SKM-1 treated with dmso at 0.1 percent for 144 hours (cell line): Measurements from ENCODE around the gene CEP19.

Source experiments
- DNase-seq: peaks from one replicate; lab custom pipeline; 2025; ENCODE audit not compliant: unreplicated experiment; lab: John Stamatoyannopoulos, UW

Gene CEP19

DNA sequence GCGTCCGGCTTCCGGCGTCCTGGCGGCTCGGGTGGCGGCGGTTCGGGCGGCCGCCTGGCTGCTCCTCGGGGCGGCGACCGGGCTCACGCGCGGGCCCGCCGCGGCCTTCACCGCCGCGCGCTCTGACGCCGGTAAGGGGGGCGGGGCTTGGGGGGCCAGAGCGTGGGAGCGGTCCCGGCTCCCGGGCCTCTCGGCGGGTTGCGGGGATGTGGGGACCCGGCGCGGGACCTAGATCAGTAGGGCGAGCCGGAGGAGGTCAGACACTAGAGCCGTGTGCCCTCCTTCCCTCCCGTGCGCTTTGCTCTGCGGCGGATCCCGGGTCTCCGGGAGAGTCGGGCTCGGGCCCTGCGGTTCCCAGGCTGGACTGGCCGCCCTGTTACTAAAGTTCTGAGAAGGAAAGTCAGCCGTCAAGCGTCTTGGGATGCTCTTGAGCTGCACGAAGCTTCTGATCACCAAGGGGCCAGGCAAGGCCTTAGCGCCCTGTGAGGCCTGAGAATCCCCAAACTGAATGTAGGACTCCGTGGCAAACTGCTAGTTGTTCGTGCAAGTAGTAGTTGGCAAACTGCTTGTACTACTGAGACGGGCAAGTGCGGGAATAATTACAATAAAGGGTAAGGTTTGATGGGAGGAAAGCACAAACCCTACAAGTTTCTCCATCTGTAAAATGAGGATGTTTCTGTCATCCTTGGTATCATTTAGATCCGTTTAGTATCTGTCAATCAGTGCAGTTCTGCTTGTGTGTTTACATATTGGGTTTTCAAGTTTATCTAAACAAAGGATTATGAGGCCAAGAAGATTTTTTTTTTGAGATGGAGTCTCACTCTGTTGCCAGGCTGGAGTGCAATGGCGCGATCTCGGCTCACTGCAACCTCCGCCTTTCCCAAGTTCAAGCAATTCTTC, 714 bp upstream of the CEP19 start:
- DNase-seq, result no peak

DNA sequence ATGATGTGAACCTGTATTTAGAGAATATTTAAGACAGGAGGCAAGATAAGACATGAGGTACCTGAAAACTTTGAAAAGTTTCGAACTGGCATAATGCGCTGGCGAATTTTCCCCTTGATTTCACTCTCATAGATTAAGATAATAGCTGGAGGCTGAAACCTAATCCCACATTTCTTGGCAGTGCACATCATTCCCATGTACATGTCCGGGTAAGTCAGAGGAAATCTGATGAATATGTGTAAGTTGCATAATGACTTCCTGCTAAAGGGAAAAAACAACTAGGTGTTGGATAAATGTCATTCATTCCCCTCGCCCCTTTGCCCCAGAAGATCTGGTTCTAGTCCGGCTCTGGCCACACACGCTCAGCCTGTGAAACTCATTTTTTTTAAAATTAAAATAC, 3.6 kb downstream of the CEP19 start:
- DNase-seq, result no peak

DNA sequence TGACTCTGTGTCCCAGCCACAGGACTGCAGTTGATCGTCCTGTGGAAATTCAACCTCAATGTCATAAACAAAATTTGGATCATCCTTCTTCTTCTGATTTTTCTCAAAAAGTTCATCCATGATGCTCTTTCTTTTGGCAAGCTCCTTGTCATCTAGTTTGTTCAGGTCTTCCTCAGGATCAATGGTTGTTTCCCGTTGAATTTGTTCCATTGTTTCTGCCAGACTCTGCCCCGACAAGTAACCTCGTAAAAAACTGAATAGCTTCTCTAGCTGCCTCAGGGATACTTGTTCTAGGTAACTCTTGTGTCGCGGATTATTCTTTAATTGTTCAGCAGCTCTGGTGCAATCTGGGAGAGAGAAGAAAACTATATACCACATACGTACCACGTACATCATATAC, 4.5 kb downstream of the CEP19 start:
- DNase-seq, result no peak

DNA sequence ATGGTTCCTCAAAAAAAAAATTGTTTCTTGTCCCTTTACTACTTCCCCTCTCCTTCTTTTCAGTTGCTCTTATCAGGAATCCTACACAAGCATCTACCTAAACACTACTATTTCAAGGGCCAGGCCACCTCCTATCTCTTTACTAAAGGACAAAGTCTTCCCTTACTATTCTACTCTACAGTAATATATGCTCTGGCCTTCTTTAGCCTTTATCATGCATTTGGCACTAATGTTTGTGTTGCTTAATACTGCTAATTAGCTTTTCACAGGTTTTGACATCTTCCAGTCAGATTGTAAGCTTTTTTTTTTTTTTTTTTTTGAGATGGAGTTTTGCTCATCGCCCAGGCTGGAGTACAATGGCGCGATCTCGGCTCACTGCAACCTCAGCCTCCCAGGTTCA, 5.3 kb downstream of the CEP19 start:
- no peak for DNase-seq

DNA sequence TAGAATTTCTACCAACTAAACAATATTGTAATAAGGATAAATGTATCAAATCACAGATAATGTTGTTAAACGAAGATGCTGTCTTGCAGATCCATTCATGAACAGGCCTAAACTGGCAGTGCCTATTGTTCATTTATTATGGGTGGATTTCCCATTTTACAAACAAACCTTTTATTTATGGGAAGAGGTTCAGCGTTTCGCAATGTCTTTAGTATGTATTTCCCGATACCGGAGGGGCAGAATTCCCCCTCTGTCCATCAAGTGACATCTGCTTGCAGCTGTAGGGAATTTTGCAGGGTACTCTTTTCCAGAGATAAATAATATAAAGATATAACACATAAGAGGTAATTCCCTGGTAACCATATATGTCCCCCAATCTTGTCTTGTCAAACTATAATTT, 5.7 kb downstream of the CEP19 start:
- no peak for DNase-seq

DNA sequence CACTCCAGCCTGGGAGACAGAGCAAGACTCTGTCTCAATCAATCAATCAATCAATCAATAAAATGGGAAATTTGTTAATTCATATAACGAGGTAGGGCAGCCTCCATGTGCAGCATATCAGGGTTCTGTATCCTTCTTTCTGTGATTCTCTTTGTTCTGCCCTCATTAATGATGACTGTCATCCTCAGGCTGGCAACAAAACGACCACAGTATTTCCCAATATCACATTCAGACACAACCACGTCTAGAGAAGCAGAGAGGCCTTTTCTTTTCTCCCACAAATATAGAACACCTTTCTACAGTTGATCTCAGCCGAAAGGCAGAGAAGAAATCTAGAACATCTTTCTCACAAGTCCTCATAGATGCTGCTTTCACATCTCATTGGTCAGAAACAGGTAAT, 11.2 kb downstream of the CEP19 start:
- peak; percentile 31 for DNase-seq

DNA sequence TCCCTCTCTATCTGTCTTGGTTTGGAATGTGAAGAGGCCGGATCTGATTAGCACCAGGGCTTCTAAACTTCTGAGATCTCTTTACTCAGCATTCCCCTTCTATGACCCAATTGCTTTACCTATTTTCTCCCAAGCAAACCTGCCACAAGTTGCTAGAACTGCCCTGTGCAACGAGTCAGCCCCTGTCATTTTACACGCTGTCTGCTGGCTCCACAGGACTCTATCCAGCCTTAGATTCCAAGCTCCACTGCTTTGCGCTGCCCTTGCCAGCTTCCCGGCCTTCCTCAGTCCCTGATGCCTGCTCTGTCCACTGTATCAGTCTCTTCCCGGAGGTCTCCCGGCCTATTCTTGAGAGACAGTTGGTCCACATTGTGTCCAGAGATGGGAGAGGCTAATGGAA, 12.3 kb downstream of the CEP19 start:
- DNase-seq, result no peak

DNA sequence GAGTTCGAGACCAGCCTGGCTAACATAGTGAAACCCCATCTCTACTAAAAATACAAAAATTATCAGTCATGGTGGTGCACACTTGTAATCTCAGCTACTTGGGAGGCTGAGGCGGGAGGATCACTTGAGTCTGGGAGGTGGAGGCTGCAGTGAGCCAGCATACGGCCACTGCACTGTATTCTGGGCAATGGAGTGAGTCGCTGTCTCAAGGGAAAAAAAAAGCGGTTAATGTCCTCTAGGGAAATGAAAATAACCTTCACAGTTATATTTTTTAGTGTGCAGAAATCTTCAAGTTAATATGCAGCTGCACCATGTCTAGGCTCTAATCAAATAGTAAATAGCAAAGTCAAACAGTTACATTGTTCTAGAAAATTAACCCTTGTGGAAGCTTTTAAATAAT, 14.8 kb downstream of the CEP19 start:
- DNase-seq, result no peak

DNA sequence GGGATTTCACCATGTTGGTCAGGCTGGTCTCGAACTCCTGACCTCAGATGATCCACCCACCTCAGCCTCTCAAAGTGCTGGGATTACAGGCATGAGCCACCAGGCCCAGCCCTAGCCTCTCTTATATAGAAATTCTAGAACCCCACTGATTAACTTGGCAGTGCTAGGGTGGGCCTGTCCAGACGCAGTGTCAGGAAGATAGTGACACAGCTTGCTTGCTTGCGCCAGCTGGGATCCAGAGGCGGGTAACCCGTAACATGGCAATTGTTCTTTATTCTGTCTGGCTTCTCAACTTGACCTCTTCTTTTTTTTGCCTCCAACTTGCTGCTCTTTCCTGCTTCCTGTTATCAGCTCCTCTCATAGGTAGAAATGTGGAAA, 16.2 kb downstream of the CEP19 start:
- DNase-seq, result no peak

DNA sequence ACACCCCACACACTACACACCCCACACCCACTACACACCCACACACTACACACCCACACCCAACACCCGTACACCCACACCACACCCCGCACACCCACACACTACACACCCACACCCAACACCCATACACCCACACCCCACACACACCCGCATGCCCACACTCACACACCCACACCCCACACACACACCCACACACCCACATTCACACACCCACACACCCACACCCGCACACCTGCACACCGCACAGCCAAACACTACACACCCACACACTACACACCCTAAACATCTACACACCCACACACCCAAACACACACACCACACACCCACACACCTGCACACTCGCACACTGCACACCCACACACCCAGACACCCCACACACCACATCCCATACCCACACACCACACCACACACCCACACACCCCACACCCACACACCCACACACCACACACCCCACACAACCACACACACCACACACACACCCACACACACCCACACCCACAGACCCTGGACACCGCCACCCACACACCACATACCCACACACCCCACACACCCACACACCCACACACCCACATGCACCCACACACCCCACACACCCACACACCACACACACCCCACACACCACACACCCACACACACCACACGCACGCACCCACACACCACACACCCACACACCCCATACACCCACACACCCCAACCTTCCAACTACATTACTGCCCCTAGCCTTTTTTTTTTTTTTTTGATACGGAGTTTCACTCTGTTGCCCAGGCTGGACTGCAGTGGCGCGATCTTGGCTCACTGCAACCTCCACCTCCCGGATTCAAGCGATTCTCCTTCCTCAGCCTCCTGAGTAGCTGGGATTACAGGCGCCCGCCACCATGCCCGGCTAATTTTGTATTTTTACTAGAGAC, 16.9 kb downstream of the CEP19 start:
- DNase-seq, result no peak

DNA sequence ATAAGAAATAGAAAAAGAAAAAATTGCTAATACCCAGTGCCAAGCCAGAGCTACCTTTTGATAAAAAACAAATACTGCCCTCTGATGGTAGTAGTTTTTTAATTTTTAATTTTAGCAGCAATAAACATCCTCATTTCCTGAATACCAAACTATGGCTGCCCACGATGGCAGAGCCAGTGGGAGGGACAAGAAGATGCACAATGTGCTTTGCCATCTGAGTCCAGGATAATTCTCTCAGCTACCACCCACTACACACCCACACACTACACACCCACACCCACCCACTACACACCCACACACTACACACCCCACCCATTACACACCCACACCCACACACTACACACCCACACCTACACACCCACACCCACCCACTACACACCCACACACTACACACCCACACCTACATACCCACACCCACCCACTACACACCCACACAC, 17.8 kb downstream of the CEP19 start:
- DNase-seq, result no peak

DNA sequence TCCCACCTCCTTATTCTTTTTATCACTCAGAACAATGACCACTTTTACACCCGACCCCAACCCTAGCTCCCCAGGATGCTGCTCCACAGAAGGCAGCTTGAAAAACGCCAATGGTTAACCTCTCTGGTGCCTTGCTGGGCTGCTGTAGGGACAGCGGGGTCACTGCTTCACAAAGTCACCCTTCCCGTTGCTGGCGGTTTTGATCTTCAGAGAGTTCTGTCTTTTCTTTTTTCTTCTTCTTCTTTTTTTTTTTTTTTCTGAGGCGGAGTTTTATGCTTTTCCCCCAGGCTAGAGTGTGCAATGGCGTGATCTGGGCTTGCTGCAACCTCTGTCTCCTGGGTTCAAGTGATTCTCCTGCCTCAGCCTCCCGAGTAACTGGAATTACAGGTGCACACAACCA, 20.7 kb downstream of the CEP19 start:
- DNase-seq, result no peak

DNA sequence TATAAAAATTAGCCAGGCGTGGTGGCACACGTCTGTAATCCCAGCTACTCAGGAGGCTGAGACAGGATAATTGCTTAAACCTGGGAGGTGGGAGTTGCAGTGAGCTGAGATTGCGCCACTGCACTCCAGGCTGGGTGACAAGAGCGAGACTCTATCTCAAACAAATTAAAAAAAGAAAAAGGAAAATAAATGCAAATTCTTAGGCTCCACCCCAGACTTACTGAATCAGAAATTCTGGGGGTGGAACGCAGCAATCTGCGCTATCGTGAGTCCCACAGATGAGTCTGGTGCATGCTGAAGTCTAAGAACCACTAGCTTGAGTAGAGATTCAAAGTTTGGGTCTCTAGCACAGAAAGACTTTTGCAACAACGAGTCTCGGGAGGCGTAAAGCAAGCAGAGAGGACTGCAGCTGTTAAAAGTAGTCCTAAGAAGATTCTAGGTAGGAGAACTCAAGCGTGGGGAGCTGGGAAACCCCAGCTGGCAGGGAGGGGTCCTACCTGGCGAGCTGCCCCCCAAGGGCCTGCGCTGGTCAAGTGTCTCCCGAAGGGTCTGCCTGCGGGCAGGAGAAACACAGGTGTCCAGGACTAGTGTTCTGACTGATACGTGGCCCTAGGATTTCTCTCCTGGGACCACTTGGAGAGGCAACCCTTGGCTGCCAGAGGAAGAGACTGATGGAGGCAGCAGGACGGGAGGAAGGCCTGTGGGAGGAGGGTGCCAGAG, 21.9 kb downstream of the CEP19 start:
- DNase-seq, result no peak

DNA sequence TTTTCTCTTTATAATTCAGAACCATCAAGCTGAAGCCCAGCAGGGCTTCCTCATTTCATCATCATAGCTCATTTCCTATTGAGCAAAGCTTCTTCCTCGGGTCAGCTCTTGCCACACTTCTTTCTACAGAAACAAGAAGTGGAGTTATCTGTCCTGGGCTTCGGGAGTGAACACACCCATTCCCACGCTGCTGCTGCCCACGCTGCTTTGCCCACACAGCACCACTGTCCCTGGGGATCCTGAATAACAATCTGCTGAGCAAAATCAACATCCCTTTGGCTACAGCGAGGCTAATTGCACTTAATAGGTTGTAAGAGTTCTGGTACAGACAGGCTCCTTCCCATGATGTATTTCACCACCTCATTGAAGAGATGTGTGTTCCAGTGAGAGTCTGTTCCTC, 23.7 kb downstream of the CEP19 start:
- peak; percentile 99 for DNase-seq

DNA sequence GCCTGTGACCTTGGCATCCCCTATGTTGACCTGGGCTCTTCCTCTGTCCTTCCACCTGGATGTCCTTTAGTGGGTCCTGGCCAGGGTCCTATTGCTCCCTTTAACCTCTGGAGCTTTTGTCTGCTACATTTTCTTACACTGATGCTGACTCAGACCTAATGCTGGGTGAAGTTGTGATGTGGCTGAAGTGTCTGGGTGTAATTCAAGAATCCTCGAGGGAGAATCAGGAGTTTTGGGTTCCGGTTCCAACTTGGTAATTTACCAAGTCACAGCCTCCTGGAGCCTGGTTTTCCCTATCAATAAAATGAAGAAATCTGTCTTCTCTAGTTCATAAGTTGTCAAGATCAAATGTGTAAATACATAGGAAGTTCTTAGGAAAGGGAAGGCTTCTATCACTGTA, 25.6 kb downstream of the CEP19 start:
- no peak for DNase-seq

DNA sequence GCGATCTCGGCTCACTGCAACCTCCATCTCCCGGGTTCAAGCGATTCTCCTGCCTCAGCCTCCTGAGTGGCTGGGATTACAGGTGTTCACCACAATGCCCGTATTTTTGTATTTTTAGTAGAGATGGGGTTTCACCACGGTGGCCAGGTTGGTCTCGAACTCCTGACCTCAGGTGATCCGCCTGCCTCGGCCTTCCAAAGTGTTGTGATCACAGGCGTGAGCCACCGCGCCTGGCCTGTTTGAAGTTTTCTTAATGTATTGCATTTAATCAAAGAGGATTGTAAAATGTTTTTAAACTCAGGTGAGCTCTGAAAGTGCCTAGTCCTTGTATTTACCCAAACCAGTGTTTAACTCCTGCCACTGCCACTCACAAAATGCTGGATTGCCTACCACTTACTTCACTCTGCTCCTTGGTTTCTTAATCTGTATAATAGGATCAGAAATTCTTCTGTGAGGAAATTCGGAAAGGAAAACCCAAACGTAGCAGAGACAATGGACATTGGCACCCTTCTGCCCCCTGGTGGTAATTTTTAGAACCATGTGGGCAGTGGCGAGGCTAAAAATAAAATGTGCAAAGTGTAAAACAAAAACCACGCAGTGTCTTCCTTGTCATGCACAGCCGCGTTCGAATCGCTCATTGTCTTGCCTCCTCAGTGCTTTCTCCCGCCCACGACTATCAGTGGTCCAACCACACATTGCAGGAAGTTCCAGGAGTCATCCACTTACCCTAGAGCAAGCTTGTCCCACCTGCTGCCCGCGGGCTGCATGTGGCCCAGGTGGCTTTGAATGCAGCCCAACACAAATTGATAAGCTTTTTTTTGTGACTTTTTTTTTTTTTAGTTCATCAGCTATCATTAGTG, 27.3 kb downstream of the CEP19 start:
- DNase-seq, result peak; percentile 70

DNA sequence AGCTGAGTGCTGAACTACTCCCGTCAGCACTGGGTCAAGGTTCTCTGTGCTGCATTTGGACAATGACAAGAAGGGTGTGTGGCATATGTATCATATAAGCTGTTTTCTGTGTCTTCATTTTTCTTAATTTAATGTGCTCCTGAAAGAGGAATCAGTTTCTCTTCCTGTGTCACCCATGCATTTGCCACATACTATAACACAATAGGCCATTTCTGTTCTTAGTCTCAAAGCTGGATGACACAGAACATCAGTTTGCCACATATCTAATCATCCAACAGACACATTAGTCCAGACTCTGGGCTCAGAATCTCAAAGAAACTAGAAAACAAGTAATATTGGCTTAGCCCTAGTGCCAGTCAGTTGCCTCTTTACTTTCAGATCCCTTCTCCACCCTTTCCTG, 34.1 kb downstream of the CEP19 start:
- DNase-seq, result no peak

DNA sequence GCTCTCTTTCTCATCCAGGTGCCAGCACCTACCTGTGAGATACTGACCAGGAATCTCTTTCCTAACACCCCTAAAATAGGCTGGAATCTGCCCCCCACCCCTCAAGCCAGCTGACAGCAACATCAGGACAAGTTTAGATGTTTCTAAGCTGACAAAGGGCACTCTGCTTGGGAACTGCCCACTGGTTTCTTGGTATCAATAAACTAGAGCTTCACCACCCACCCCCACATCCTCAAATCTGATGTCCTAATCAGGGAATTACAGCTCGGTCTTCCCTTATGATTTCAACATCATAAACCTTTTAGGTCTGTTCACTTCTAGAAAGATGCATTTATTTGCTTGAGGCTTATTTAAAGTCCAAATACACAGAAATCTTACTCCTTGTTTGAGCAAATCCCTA, 34.7 kb downstream of the CEP19 start:
- no peak for DNase-seq

DNA sequence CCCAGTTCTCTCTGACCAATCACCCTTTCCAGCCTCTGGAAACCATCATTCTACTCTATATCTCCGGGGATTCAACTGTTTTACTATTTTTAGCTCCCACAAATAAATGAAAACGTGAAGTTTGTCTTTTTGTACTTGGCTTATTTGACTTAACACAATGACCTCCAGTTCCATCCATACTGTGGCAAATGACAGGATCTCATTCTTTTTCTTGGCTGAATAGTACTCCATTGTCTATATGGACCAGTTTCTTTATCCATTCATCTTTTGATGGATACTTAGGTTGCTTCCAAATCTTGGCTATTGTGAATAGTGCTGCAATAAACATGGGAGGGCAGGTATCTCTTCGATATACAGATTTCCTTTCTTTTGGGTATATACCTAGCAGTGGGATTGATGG, 38.4 kb downstream of the CEP19 start:
- no peak for DNase-seq

DNA sequence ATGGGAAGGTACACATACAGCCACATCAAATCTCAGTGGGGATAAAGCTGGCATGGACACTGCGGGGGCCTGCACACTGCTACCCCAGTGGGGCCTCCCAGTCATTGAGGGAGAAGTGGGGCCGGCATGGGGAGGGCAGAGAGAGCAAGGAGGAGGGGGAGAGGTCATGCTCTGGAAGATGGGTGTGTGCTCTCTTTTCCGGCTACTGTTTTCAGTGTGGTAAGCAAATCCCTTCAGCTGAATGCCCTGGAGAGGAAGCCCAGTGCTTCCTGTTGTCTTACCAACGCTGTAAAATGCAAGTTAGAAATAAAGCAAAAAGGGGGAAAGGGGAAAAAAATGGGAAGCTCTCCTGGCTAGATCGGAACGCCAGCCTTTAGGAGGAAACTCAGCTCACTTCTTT, 41.7 kb downstream of the CEP19 start:
- no peak for DNase-seq
